ENCODE measurements around the gene PPFIA3. TPM values are rescaled to one million over a fixed set of nuclear protein-coding genes. Genes with fewer than 3 reads are reported as not detected.

Gene PPFIA3
- 1 to 10 TPM in 3 of 4 donors, under 1 TPM in 1; 0.68 to 5.7 (median 2.4) TPM for total RNA-seq

- TF ChIP-seq CTCF (IDR thresholded peaks at IDR 0.05; ENCODE audit: low read depth): no peak
Measured at GRCh38 chr19:49119411-49120324, at the start of gene PPFIA3. Gene PPFIA3 (plus strand): TSS chr19:49119544. CDS start chr19:49127874, 8,330 bp downstream.

- TF ChIP-seq CTCF (IDR thresholded peaks at IDR 0.05; ENCODE audit: low read depth): no peak
Measured at GRCh38 chr19:49070416-49070815, 48.9 kb upstream of the PPFIA3 start.

- no peak for TF ChIP-seq CTCF (IDR thresholded peaks at IDR 0.05; ENCODE audit: low read depth)
Measured at GRCh38 chr19:49071860-49072547, 47.3 kb upstream of the PPFIA3 start.

- TF ChIP-seq CTCF (IDR thresholded peaks at IDR 0.05; ENCODE audit: low read depth): no peak
Measured at GRCh38 chr19:49073514-49074378, 45.6 kb upstream of the PPFIA3 start.

GRCh38 chr19:49080392-49080791 lies 39.0 kb upstream of the PPFIA3 start:
- TF ChIP-seq CTCF (IDR thresholded peaks at IDR 0.05; ENCODE audit: low read depth): no peak

GRCh38 chr19:49081273-49081672 lies 38.1 kb upstream of the PPFIA3 start:
- TF ChIP-seq CTCF (IDR thresholded peaks at IDR 0.05; ENCODE audit: low read depth): no peak

All from subcutaneous adipose tissue (tissue), 4 donors.